Measurements from ENCODE around the gene ANTXRL.

DNA sequence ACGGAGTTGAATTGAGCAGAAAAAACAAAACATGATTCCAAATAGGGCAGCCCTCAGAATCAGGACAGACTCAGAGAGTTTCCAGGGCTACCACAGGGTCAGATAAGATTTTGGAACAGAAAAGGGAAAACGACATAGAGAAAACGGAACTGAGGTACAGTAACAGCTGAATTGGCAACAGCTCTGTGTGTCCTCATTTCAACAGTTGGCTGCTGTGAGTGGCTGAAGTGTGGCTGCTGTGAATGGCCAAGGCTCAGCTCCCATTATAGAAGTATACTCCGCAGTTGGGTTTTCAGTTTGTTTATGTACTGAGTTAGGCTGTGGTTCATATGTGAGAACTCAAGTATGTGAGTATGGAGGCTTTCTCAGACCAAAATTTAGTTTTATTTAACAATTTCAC, 32.0 kb downstream of the ANTXRL start:
- no peak for TF ChIP-seq CTCF (IDR thresholded peaks at IDR 0.05; ENCODE audit: insufficient read depth, low read depth, low read length)
- no peak for TF ChIP-seq EZH2 (IDR thresholded peaks at IDR 0.05; ENCODE audit: insufficient read depth, low read length)

All from astrocyte (in vitro differentiated cells and primary cell).